Subcutaneous abdominal adipose tissue (tissue), 5 donors: Measurements from ENCODE around the gene XPNPEP1.

Experiments
- H3K27ac ChIP-seq: one replicate; pipeline ENCODE4 v1.7.0; 2013; ENCODE audit warnings: low read depth, mild to moderate bottlenecking, inconsistent platforms, low read length, moderate library complexity
- H3K27me3 ChIP-seq, 5 donors: one replicate each; pipeline ENCODE4 v1.7.0; 2013; ENCODE audit warnings: low read length in 5 of 5, inconsistent platforms in 1 of 5; ENCODE audit not compliant: control insufficient read depth in 5 of 5, insufficient read depth in 4 of 5
- H3K36me3 ChIP-seq, 5 donors: one replicate each; pipeline ENCODE4 v1.7.0; 2013; ENCODE audit warnings: low read length in 5 of 5; ENCODE audit not compliant: control insufficient read depth in 5 of 5, insufficient read depth in 5 of 5
- H3K4me1 ChIP-seq, 5 donors: one replicate each; pipeline ENCODE4 v1.7.0; 2013; ENCODE audit warnings: low read length in 5 of 5, mild to moderate bottlenecking in 3 of 5, moderate library complexity in 1 of 5; ENCODE audit not compliant: control insufficient read depth in 5 of 5, insufficient read depth in 5 of 5
- H3K4me3 ChIP-seq, 5 donors: one replicate each; pipeline ENCODE4 v1.7.0; 2013; ENCODE audit warnings: low read length in 5 of 5, low read depth in 1 of 5
- H3K9ac ChIP-seq, 5 donors: one replicate each; pipeline ENCODE4 v1.7.0; 2013; ENCODE audit warnings: low read length in 5 of 5, mild to moderate bottlenecking in 4 of 5, moderate library complexity in 3 of 5
- H3K9me3 ChIP-seq, 5 donors: one replicate each; pipeline ENCODE4 v1.7.0; 2013; ENCODE audit warnings: low read length in 5 of 5; ENCODE audit not compliant: control insufficient read depth in 5 of 5
- donor health status: healthy.
- donor health status: healthy.
- donor health status: healthy.
- donor health status: healthy.
- donor health status: healthy.

The XPNPEP1 gene

GRCh38 chr10:109912335-109913281, 10.7 kb downstream of the XPNPEP1 start:
- H3K4me3 ChIP-seq, result no peak overlapping the region
- H3K27ac ChIP-seq, result no peak overlapping the region
- H3K27me3 ChIP-seq, result no peaks in the 10 kb centered on the region
- H3K4me1 ChIP-seq, result no peaks in the 10 kb centered on the region
- no peaks in the 10 kb centered on the region for H3K9me3 ChIP-seq
- no peak overlapping the region for H3K9ac ChIP-seq
- peaks cover 10 to 28% (median 20%) of the 10 kb centered on the region in 5 donors for H3K36me3 ChIP-seq

DNA sequence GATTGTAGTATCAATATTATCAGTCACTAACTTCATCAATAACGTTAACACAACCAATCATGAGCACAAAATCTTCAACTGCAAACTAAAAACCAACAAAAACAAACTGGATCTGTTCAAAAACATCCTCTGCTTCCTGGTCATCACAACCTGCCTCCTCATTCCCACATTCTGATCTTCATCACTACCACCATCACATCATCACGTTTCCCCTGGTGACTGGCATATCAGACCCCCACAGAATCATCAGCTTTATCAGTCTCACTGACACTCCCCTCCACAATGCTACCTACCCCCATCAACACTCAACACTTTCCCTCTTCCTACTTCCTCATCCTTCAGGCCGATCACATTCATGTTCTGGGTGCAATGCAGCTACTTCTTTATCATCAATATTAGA, 11.4 kb downstream of the XPNPEP1 start:
- peaks cover 12 to 35% (median 27%) of the 10 kb centered on the region in 5 donors for H3K36me3 ChIP-seq
- H3K4me1 ChIP-seq, result no peaks in the 10 kb centered on the region
- no peaks in the 10 kb centered on the region for H3K9me3 ChIP-seq

DNA sequence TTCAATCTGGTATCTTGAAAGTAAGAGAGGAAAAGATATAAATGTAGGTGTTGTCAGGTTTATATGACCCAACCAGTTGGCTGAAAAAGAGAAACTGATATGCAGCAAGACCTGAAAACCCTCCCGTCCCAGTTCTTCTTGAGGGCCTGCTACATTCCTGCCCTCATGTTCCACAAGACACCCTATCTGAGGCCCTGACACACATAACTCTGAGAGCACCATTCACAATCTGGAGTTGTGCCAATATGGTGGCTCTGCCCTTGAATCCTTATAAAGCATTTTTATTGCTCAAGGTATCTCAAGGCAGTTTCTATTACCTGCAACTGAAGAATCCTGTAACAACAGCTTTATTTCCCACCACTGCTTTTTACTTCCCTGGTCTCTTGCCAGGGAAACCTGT, 17.0 kb downstream of the XPNPEP1 start:
- Histone ChIP-seq H3K27me3 (no peaks in the 10 kb centered on the region), H3K36me3 (peaks cover 11 to 31% (median 25%) of the 10 kb centered on the region in 5 donors), H3K9me3 (no peaks in the 10 kb centered on the region), H3K9ac (no peak overlapping the region), H3K4me1 (peaks cover 5 to 21% (median 15%) of the 10 kb centered on the region in 5 donors), H3K4me3 (no peak overlapping the region), H3K27ac (no peak overlapping the region)

More for the DNA sequence above, 11.4 kb downstream of the XPNPEP1 start:
- Histone ChIP-seq H3K4me3 (no peak overlapping the region), H3K9ac (no peak overlapping the region), H3K27ac (no peak overlapping the region), H3K27me3 (no peaks in the 10 kb centered on the region)

DNA sequence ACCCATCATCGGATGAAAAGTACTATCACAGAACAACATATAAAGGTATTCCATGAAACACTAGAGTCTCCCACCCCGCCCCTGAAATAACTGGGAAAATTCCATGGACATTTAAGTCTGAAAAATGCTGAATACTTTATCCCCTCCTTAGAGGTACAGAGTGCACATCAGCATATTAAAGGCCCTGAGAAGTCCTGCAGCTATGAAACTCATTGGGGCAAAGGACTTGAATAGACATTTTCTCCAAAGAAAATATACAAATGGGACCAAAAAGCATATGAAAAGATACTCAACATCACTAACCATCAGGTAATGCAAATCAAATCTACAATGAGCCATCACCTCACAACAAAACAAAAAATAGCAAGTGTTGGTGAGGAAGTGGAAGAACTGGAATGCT, 18.9 kb downstream of the XPNPEP1 start:
- Histone ChIP-seq H3K36me3 (peaks cover 11 to 27% (median 21%) of the 10 kb centered on the region in 5 donors), H3K9ac (no peak overlapping the region), H3K4me3 (no peak overlapping the region), H3K9me3 (no peaks in the 10 kb centered on the region), H3K4me1 (peaks cover 5 to 34% (median 28%) of the 10 kb centered on the region in 5 donors), H3K27me3 (no peaks in the 10 kb centered on the region), H3K27ac (no peak overlapping the region)

DNA sequence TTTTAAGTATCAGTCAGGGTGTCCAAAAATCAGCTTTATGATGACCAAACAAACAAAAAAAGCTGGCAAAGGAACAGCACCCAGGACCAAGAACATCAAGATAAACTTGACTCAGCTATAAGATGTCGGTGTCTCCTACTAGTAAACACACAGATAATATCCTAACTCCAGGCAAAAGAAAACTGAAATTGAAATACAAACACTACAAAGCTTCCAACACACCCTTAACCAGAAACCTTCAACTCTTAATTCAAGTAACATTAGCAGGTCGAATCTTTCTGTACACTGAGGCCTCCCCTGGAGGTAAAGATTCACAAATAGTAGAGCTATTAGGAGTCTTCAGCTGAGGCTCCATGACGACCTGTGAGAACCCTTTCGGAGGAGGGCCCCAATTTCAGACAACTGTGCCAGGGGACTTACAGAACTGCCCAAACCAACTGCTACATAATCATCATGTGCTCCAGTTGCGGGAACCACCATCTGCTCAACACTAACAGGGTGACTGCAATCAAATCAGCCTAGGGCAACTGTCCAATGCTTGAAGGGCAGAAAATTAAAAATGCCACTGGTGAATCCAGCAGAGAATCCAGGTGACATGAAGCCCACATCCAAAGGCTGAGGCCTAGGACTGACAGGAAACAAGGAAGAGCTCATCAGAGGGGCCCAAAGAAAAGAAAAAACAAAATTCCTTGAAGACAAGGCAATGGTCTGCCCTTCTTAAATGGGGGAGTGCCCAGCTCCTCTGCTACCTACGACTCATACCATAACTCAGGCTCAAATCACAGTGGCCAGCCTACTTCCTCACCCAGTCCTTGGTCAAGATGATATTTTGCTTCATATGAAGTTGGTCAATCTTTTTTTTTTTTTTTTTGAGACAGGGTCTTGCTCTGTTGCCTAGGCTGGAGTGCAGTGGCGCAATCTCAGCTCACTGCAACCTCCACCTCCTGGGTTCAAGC, 20.0 kb downstream of the XPNPEP1 start:
- Histone ChIP-seq H3K9me3 (no peaks in the 10 kb centered on the region), H3K27me3 (no peaks in the 10 kb centered on the region), H3K4me1 (peaks cover 5 to 45% (median 39%) of the 10 kb centered on the region in 5 donors), H3K9ac (no peak overlapping the region), H3K36me3 (peaks cover 11 to 27% (median 21%) of the 10 kb centered on the region in 5 donors), H3K4me3 (no peak overlapping the region), H3K27ac (peak overlapping the region; percentile 32)

DNA sequence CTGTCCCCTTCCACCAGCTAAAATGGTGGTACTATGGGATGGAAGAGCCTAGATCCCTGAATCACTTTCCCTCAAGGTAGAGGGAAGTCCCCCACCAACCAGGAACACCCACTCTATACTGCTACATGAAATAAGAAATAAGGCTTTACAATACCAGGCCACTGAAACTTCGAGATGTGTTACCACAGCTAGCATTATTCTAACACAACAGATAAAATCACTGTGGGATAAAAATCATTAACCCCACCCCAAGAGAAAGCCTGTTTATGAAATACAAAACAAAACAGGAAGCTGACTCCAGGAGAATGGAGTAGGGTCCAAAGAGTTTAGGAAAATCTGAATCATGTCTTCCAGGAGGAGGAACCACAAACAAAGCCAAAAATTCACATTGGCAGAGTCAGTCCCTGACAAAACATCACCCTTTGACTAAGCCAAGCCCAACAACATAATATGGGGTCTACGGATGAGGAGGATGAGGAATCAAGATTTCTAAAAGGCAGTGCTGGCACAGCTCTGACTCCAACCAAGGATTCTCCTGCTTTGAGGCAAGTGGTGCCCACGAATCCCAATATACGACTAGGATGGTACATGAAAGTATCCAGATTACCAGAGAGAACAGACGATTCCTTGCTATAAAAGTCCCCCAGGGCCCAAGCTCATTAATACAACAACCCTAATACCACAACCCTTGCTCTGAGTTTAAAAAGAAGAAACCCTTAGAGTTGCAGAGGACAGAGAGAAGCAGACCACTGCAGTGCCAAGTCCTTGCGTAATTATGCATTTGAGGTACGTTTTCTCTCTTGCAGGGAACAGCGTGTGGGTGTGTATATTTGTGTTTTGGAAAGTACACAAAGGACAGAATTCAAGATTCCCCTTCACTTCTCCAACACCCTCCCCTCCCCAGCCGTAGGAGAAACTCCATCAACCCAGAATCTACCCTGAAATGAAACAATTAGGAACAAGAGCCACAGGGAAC, 23.7 kb downstream of the XPNPEP1 start:
- Histone ChIP-seq H3K9ac (no peak overlapping the region), H3K4me1 (peaks cover 9 to 55% (median 54%) of the 10 kb centered on the region in 5 donors), H3K36me3 (peaks cover 0 to 6% (median 0%) of the 10 kb centered on the region in 5 donors), H3K4me3 (peak overlapping the region in 1 of 5 donors; percentile 41), H3K27me3 (no peaks in the 10 kb centered on the region), H3K27ac (peak overlapping the region; percentile 34), H3K9me3 (no peaks in the 10 kb centered on the region)

- peaks cover 9 to 64% (median 61%) of the 10 kb centered on the region in 5 donors for H3K4me1 ChIP-seq
- H3K36me3 ChIP-seq, result peaks cover 0 to 6% (median 0%) of the 10 kb centered on the region in 5 donors
- no peaks in the 10 kb centered on the region for H3K9me3 ChIP-seq
- H3K27ac ChIP-seq, result peak overlapping the region; percentile 32
- no peaks in the 10 kb centered on the region for H3K27me3 ChIP-seq
- no peak overlapping the region for H3K4me3 ChIP-seq
- H3K9ac ChIP-seq, result no peak overlapping the region
These were observed 24.5 kb downstream of the XPNPEP1 start for GRCh38 chr10:109898666-109899355.

GRCh38 chr10:109898007-109898406, 25.3 kb downstream of the XPNPEP1 start:
- Histone ChIP-seq H3K9ac (no peak overlapping the region), H3K4me3 (no peak overlapping the region), H3K27me3 (no peaks in the 10 kb centered on the region), H3K4me1 (peaks cover 9 to 66% (median 63%) of the 10 kb centered on the region in 5 donors), H3K36me3 (peaks cover 0 to 6% (median 0%) of the 10 kb centered on the region in 5 donors), H3K27ac (no peak overlapping the region), H3K9me3 (no peaks in the 10 kb centered on the region)
